NK-92 (cell line): ENCODE data around the gene FIGN.

Experiments
- DNase-seq: peaks from one replicate; lab custom pipeline; 2025; ENCODE audit not compliant: unreplicated experiment; lab: John Stamatoyannopoulos, UW

FIGN gene

GRCh38 chr2:163570391-163570790, 165.4 kb downstream of the FIGN start:
- DNase-seq, result no peak

GRCh38 chr2:163565192-163565591, 170.6 kb downstream of the FIGN start:
- no peak for DNase-seq

- DNase-seq, result no peak
Measured at GRCh38 chr2:163564236-163564635, 171.6 kb downstream of the FIGN start.

GRCh38 chr2:163563336-163563735, 172.5 kb downstream of the FIGN start:
- DNase-seq, result no peak

- DNase-seq, result no peak
Measured at GRCh38 chr2:163558251-163559021, 177.4 kb downstream of the FIGN start.

- DNase-seq, result no peak
Measured at GRCh38 chr2:163556511-163556910, 179.3 kb downstream of the FIGN start.

GRCh38 chr2:163554864-163555263, 180.9 kb downstream of the FIGN start:
- no peak for DNase-seq

GRCh38 chr2:163553601-163554000, 182.2 kb downstream of the FIGN start:
- DNase-seq, result no peak

- no peak for DNase-seq
Measured at GRCh38 chr2:163552758-163553157, 183.1 kb downstream of the FIGN start.

- DNase-seq, result no peak
Measured at GRCh38 chr2:163551616-163552373, 184.0 kb downstream of the FIGN start.

GRCh38 chr2:163548970-163549369, 186.8 kb downstream of the FIGN start:
- DNase-seq, result no peak
